Measurements from ENCODE around the gene RHOT2. TPM values are rescaled to one million over a fixed set of nuclear protein-coding genes. Genes with fewer than 3 reads are reported as not detected.
A peak's percentile ranks its signal among the peaks of the same experiment; 100 is the strongest.

The RHOT2 gene
- total and polyA plus RNA-seq, 9 of the 15 experiments (the other 6 are each of a cell fraction or from before 2014, with no cell fraction given), result 5.0 to 373 (median 112) TPM

DNA sequence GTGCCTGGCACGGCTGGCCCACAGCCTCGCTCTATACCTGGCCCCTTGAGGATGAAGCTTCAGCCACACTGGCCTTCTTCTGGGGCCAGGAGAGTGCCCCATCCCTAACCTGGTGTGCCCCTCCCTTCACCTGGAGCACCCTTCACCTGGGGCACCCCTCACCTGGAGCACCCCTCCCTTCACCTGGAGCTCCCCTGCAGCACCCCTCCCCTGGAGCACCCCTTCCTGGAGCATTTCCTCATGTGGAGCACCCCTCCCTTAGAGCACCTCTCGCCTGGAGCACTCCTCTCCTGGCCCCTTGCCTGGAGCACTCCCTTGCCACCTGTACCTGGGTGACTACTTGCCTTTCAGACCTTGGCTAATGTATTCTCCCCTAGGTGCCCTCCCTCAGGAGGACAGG lies 40.1 kb downstream of the RHOT2 start:
- POLR2A ChIA-PET, result interaction anchor here (0.7 to 1.0 kb wide), 3 partner anchors 28 to 171 kb away, joined by 3 read pairs; no protein-coding TSS in a partner anchor
- intact Hi-C loops (cut with micrococcal nuclease) (no loop called here), in situ Hi-C loops (cut with MboI) (no loop called here)
- Histone ChIP-seq H3K9ac (ENCODE audit: insufficient read depth in 1 of 2, low read depth in 2 of 2, low read length in 2 of 2) (no peak overlapping the region), H3K9me3 (replicated peaks; ENCODE audit: control insufficient read depth, insufficient read depth, low read depth, low read length) (no peaks in the 10 kb centered on the region), H3K4me1 (replicated peaks in 1 of 2; ENCODE audit: control insufficient read depth in 2 of 2, insufficient read depth in 2 of 2, low read length in 2 of 2) (peaks cover 0 to 65% of the 10 kb centered on the region in 2 experiments; a peak in 3 of 5 replicates), H3K27ac (ENCODE audit: extremely low read depth, low read depth, low read length) (no peak overlapping the region), H3K4me2 (ENCODE audit: insufficient read depth, low read length) (no peak overlapping the region), H2AFZ (ENCODE audit: low read depth, low read length) (no peak overlapping the region), H3K27me3 (ENCODE audit: control insufficient read depth in 2 of 2, insufficient read depth in 2 of 2, low read length in 2 of 2) (peaks cover 0 to 27% of the 10 kb centered on the region in 2 experiments; a peak in 3 of 5 replicates), H3K9me1 (ENCODE audit: control insufficient read depth, insufficient read depth, low read length) (no peaks in the 10 kb centered on the region), H3K36me3 (ENCODE audit: control insufficient read depth, insufficient read depth, low read length) (no peaks in the 10 kb centered on the region), H4K20me1 (replicated peaks; ENCODE audit: control insufficient read depth, insufficient read depth, low read length) (peaks cover 26% of the 10 kb centered on the region; the same call in 1 of the 2 replicates), H3K79me2 (ENCODE audit: control insufficient read depth, insufficient read depth, low read length) (no peaks in the 10 kb centered on the region), H3K4me3 (no peak overlapping the region)
- no peak for DNase-seq (ENCODE audit: extremely low read depth in 1 of 4, low spot score in 3 of 4)
- CTCF ChIA-PET (ENCODE audit: low intra/inter-chr PET ratio), result interaction anchor here (0.6 kb wide), 1 partner anchor 81 kb away, joined by 5 read pairs; no protein-coding TSS in a partner anchor
- TF ChIP-seq ZNF263 (CRISPR knock-in tag; IDR thresholded peaks at IDR 0.05; ENCODE audit: borderline replicate concordance) (peak; percentile 93), ZBTB12 (CRISPR knock-in tag; IDR thresholded peaks at IDR 0.05) (no peak)
- WGBS (ENCODE audit: insufficient coverage, low coverage, missing lambda C conversion rate), result 0% methylated on average over 3 of the region's 3 CpGs
- FAIRE-seq, result no peak
- ATAC-seq, result no peak
- no TSS peak for BruUV-seq (replicated peaks)

- ChIA-PET CTCF (ENCODE audit: low intra/inter-chr PET ratio) (interaction anchor here (4.5 kb wide), 1 partner anchor 76 kb away, joined by 73 read pairs; no protein-coding TSS in a partner anchor), POLR2A (interaction anchor here (0.5 to 1.0 kb wide), 3 partner anchors 11 to 27 kb away, joined by 3 to 4 read pairs (median 4); no protein-coding TSS in a partner anchor)
- Histone ChIP-seq H3K9ac (ENCODE audit: insufficient read depth in 1 of 2, low read depth in 2 of 2, low read length in 2 of 2) (no peak overlapping the region), H3K27me3 (ENCODE audit: control insufficient read depth in 2 of 2, insufficient read depth in 2 of 2, low read length in 2 of 2) (peaks cover 0 to 18% of the 10 kb centered on the region in 2 experiments; a peak in 2 of 5 replicates), H4K20me1 (replicated peaks; ENCODE audit: control insufficient read depth, insufficient read depth, low read length) (peaks cover 24% of the 10 kb centered on the region; the same call in 1 of the 2 replicates), H3K4me1 (replicated peaks in 1 of 2; ENCODE audit: control insufficient read depth in 2 of 2, insufficient read depth in 2 of 2, low read length in 2 of 2) (peaks cover 0 to 64% of the 10 kb centered on the region in 2 experiments; a peak in 3 of 5 replicates), H3K9me1 (ENCODE audit: control insufficient read depth, insufficient read depth, low read length) (no peaks in the 10 kb centered on the region), H2AFZ (ENCODE audit: low read depth, low read length) (no peak overlapping the region), H3K4me3 (no peak overlapping the region), H3K9me3 (replicated peaks; ENCODE audit: control insufficient read depth, insufficient read depth, low read depth, low read length) (no peaks in the 10 kb centered on the region), H3K4me2 (ENCODE audit: insufficient read depth, low read length) (no peak overlapping the region), H3K36me3 (ENCODE audit: control insufficient read depth, insufficient read depth, low read length) (no peaks in the 10 kb centered on the region), H3K79me2 (ENCODE audit: control insufficient read depth, insufficient read depth, low read length) (no peaks in the 10 kb centered on the region), H3K27ac (ENCODE audit: extremely low read depth, low read depth, low read length) (no peak overlapping the region)
- BruUV-seq (replicated peaks), result no TSS peak
- intact Hi-C loops (cut with micrococcal nuclease), result no loop called here
- DNase-seq (ENCODE audit: extremely low read depth in 1 of 4, low spot score in 3 of 4) (no peak), FAIRE-seq (no peak), ATAC-seq (no peak)
- WGBS (ENCODE audit: insufficient coverage, low coverage, missing lambda C conversion rate), result 10% methylated on average over 4 of the region's 4 CpGs
- TF ChIP-seq ZNF23 (CRISPR knock-in tag; IDR thresholded peaks at IDR 0.05) (no peak), ZNF263 (CRISPR knock-in tag; IDR thresholded peaks at IDR 0.05; ENCODE audit: borderline replicate concordance) (peak; percentile 97)
- in situ Hi-C loops (cut with MboI), result no loop called here
These were observed 41.0 kb downstream of the RHOT2 start for GRCh38 chr16:708959-709358.

Data from K562 (cell line).